Measurements from ENCODE around the gene CTNNA3.

The CTNNA3 gene

GRCh38 chr10:65950075-65950474 lies 1745.9 kb downstream of the CTNNA3 start:
- Histone ChIP-seq H3K4me3 (ENCODE audit: low read length) (no peak overlapping the region), H3K9me2 (replicated peaks; ENCODE audit: control insufficient read depth, low read length) (no peaks in the 10 kb centered on the region), H3K27me3 (ENCODE audit: control insufficient read depth, low read length) (no peaks in the 10 kb centered on the region), H3K4me2 (ENCODE audit: low read length) (no peak overlapping the region), H3K27ac (ENCODE audit: low read depth, low read length) (no peak overlapping the region), H3F3A (ENCODE audit: control insufficient read depth, insufficient read depth) (no peaks in the 10 kb centered on the region), H4K20me1 (ENCODE audit: control insufficient read depth, insufficient read depth, low read depth, low read length) (no peaks in the 10 kb centered on the region), H3K4me1 (ENCODE audit: control insufficient read depth, low read length) (no peaks in the 10 kb centered on the region), H3K9me3 (ENCODE audit: control insufficient read depth, insufficient read depth, low read length) (no peaks in the 10 kb centered on the region), H3K79me2 (ENCODE audit: control insufficient read depth, low read length) (no peaks in the 10 kb centered on the region), H3K36me3 (ENCODE audit: control insufficient read depth, low read length) (no peaks in the 10 kb centered on the region)
- TF ChIP-seq CTCF (IDR thresholded peaks at IDR 0.05; ENCODE audit: low read depth, low read length, poor library complexity, severe bottlenecking), result no peak
- TF ChIP-seq EZH2phosphoT487 (IDR thresholded peaks at IDR 0.05; ENCODE audit: borderline replicate concordance, low read length), result no peak

- Histone ChIP-seq H3K9me3 (ENCODE audit: control insufficient read depth, insufficient read depth, low read length) (no peaks in the 10 kb centered on the region), H3K4me2 (ENCODE audit: low read length) (no peak overlapping the region), H3K27ac (ENCODE audit: low read depth, low read length) (no peak overlapping the region), H3K9me2 (replicated peaks; ENCODE audit: control insufficient read depth, low read length) (no peaks in the 10 kb centered on the region), H3F3A (ENCODE audit: control insufficient read depth, insufficient read depth) (no peaks in the 10 kb centered on the region), H3K27me3 (ENCODE audit: control insufficient read depth, low read length) (no peaks in the 10 kb centered on the region), H3K36me3 (ENCODE audit: control insufficient read depth, low read length) (no peaks in the 10 kb centered on the region), H4K20me1 (ENCODE audit: control insufficient read depth, insufficient read depth, low read depth, low read length) (no peaks in the 10 kb centered on the region), H3K4me3 (ENCODE audit: low read length) (no peak overlapping the region), H3K4me1 (ENCODE audit: control insufficient read depth, low read length) (no peaks in the 10 kb centered on the region), H3K79me2 (ENCODE audit: control insufficient read depth, low read length) (no peaks in the 10 kb centered on the region)
- TF ChIP-seq CTCF (IDR thresholded peaks at IDR 0.05; ENCODE audit: low read depth, low read length, poor library complexity, severe bottlenecking), result no peak
- TF ChIP-seq EZH2phosphoT487 (IDR thresholded peaks at IDR 0.05; ENCODE audit: borderline replicate concordance, low read length), result no peak
Observed at GRCh38 chr10:65949526-65949925, 1746.5 kb downstream of the CTNNA3 start.

GRCh38 chr10:65945061-65945460 lies 1750.9 kb downstream of the CTNNA3 start:
- Histone ChIP-seq H4K20me1 (ENCODE audit: control insufficient read depth, insufficient read depth, low read depth, low read length) (no peaks in the 10 kb centered on the region), H3K9me2 (replicated peaks; ENCODE audit: control insufficient read depth, low read length) (no peaks in the 10 kb centered on the region), H3K4me3 (ENCODE audit: low read length) (no peak overlapping the region), H3K36me3 (ENCODE audit: control insufficient read depth, low read length) (no peaks in the 10 kb centered on the region), H3K4me1 (ENCODE audit: control insufficient read depth, low read length) (no peaks in the 10 kb centered on the region), H3K27ac (ENCODE audit: low read depth, low read length) (no peak overlapping the region), H3K27me3 (ENCODE audit: control insufficient read depth, low read length) (no peaks in the 10 kb centered on the region), H3K79me2 (ENCODE audit: control insufficient read depth, low read length) (no peaks in the 10 kb centered on the region), H3F3A (ENCODE audit: control insufficient read depth, insufficient read depth) (no peaks in the 10 kb centered on the region), H3K4me2 (ENCODE audit: low read length) (no peak overlapping the region), H3K9me3 (ENCODE audit: control insufficient read depth, insufficient read depth, low read length) (no peaks in the 10 kb centered on the region)
- no peak for TF ChIP-seq CTCF (IDR thresholded peaks at IDR 0.05; ENCODE audit: low read depth, low read length, poor library complexity, severe bottlenecking)

GRCh38 chr10:65943451-65943850 lies 1752.5 kb downstream of the CTNNA3 start:
- Histone ChIP-seq H3K4me1 (ENCODE audit: control insufficient read depth, low read length) (no peaks in the 10 kb centered on the region), H3K9me3 (ENCODE audit: control insufficient read depth, insufficient read depth, low read length) (no peaks in the 10 kb centered on the region), H3K4me3 (ENCODE audit: low read length) (no peak overlapping the region), H3K4me2 (ENCODE audit: low read length) (no peak overlapping the region), H3K79me2 (ENCODE audit: control insufficient read depth, low read length) (no peaks in the 10 kb centered on the region), H3K27ac (ENCODE audit: low read depth, low read length) (no peak overlapping the region), H3K9me2 (replicated peaks; ENCODE audit: control insufficient read depth, low read length) (no peaks in the 10 kb centered on the region), H3K27me3 (ENCODE audit: control insufficient read depth, low read length) (no peaks in the 10 kb centered on the region), H4K20me1 (ENCODE audit: control insufficient read depth, insufficient read depth, low read depth, low read length) (no peaks in the 10 kb centered on the region), H3F3A (ENCODE audit: control insufficient read depth, insufficient read depth) (no peaks in the 10 kb centered on the region), H3K36me3 (ENCODE audit: control insufficient read depth, low read length) (no peaks in the 10 kb centered on the region)
- TF ChIP-seq EZH2phosphoT487 (IDR thresholded peaks at IDR 0.05; ENCODE audit: borderline replicate concordance, low read length) (no peak), CTCF (IDR thresholded peaks at IDR 0.05; ENCODE audit: low read depth, low read length, poor library complexity, severe bottlenecking) (no peak)

Measured in DOHH2 (cell line).